ENCODE data around the gene SLC2A13.

The SLC2A13 gene

DNA sequence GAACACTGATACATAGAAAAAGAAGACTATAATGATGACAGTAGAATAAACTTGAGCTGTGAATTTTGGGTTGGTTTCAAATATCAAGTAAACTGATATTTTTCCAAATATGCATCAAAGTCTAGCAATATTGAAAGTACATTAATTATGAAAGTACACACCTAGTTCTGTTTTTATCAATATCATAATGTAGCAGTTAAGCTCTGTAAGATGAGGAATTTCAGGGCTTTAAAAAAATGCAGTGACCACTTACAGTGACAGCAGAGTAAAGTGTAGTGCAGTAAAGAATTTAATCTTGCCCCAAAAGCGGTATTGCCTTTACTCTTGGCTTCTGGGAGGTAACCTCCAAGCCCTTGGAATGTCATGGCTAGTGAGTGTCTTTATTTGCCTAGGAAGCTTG, 383.4 kb downstream of the SLC2A13 start:
- no peaks in the 10 kb centered on the region for H4K20me1 ChIP-seq (ENCODE audit: insufficient read depth, low read length, poor library complexity, severe bottlenecking)
- no peaks in the 10 kb centered on the region for H3K27me3 ChIP-seq (ENCODE audit: insufficient read depth, low read length, poor library complexity, severe bottlenecking)
- no peaks in the 10 kb centered on the region for H3F3A ChIP-seq (ENCODE audit: low read depth)
- no peaks in the 10 kb centered on the region for H3K9me2 ChIP-seq (replicated peaks; ENCODE audit: low read depth, low read length)
- no peak overlapping the region for H2AFZ ChIP-seq (ENCODE audit: low read length)
- H3K36me3 ChIP-seq (ENCODE audit: insufficient read depth, low read length), result no peaks in the 10 kb centered on the region
- H3K9ac ChIP-seq (ENCODE audit: low read depth, low read length, poor library complexity, severe bottlenecking), result no peak overlapping the region
- no peaks in the 10 kb centered on the region for H3K79me2 ChIP-seq (ENCODE audit: insufficient read depth, low read length)
- no peaks in the 10 kb centered on the region for H3K9me3 ChIP-seq (ENCODE audit: insufficient read depth, low read depth, low read length)
- H3K4me2 ChIP-seq (ENCODE audit: low read depth, low read length, poor library complexity, severe bottlenecking), result no peak overlapping the region
- TF ChIP-seq EZH2phosphoT487 (IDR thresholded peaks at IDR 0.05; ENCODE audit: borderline replicate concordance), result no peak
- peaks cover 3% of the 10 kb centered on the region for H3K4me1 ChIP-seq (ENCODE audit: insufficient read depth, low read length, poor library complexity, severe bottlenecking)
- no peak overlapping the region for H3K4me3 ChIP-seq (ENCODE audit: low read length, poor library complexity, severe bottlenecking)

DNA sequence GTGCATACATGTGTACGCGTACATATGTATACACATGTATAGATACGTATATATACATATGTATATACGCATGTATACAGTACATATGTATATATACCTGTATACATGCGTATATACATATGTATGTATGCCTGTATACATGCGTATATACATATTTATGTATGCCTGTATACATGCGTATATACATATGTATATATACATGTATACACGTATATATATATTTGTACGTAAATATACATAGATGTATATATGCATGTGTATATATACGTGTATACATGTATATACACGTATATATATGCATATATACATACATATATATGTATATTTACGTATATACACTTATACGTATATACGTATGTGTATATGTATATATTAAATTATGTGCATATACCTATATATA, 392.3 kb downstream of the SLC2A13 start:
- no peak overlapping the region for H3K9ac ChIP-seq (ENCODE audit: low read depth, low read length, poor library complexity, severe bottlenecking)
- H3K4me3 ChIP-seq (ENCODE audit: low read length, poor library complexity, severe bottlenecking), result no peak overlapping the region
- H2AFZ ChIP-seq (ENCODE audit: low read length), result no peak overlapping the region
- no peaks in the 10 kb centered on the region for H3K79me2 ChIP-seq (ENCODE audit: insufficient read depth, low read length)
- no peaks in the 10 kb centered on the region for H3F3A ChIP-seq (ENCODE audit: low read depth)
- H3K36me3 ChIP-seq (ENCODE audit: insufficient read depth, low read length), result no peaks in the 10 kb centered on the region
- H3K9me2 ChIP-seq (replicated peaks; ENCODE audit: low read depth, low read length), result no peaks in the 10 kb centered on the region
- no peaks in the 10 kb centered on the region for H3K9me3 ChIP-seq (ENCODE audit: insufficient read depth, low read depth, low read length)
- H4K20me1 ChIP-seq (ENCODE audit: insufficient read depth, low read length, poor library complexity, severe bottlenecking), result no peaks in the 10 kb centered on the region
- no peaks in the 10 kb centered on the region for H3K27me3 ChIP-seq (ENCODE audit: insufficient read depth, low read length, poor library complexity, severe bottlenecking)
- no peak overlapping the region for H3K4me2 ChIP-seq (ENCODE audit: low read depth, low read length, poor library complexity, severe bottlenecking)
- no peaks in the 10 kb centered on the region for H3K4me1 ChIP-seq (ENCODE audit: insufficient read depth, low read length, poor library complexity, severe bottlenecking)
- TF ChIP-seq, protein P1, sequence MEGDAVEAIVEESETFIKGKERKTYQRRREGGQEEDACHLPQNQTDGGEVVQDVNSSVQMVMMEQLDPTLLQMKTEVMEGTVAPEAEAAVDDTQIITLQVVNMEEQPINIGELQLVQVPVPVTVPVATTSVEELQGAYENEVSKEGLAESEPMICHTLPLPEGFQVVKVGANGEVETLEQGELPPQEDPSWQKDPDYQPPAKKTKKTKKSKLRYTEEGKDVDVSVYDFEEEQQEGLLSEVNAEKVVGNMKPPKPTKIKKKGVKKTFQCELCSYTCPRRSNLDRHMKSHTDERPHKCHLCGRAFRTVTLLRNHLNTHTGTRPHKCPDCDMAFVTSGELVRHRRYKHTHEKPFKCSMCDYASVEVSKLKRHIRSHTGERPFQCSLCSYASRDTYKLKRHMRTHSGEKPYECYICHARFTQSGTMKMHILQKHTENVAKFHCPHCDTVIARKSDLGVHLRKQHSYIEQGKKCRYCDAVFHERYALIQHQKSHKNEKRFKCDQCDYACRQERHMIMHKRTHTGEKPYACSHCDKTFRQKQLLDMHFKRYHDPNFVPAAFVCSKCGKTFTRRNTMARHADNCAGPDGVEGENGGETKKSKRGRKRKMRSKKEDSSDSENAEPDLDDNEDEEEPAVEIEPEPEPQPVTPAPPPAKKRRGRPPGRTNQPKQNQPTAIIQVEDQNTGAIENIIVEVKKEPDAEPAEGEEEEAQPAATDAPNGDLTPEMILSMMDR (conservative IDR thresholded peaks at IDR 0.05; ENCODE audit: low read length), result no peak
- TF ChIP-seq EZH2phosphoT487 (IDR thresholded peaks at IDR 0.05; ENCODE audit: borderline replicate concordance), result no peak

DNA sequence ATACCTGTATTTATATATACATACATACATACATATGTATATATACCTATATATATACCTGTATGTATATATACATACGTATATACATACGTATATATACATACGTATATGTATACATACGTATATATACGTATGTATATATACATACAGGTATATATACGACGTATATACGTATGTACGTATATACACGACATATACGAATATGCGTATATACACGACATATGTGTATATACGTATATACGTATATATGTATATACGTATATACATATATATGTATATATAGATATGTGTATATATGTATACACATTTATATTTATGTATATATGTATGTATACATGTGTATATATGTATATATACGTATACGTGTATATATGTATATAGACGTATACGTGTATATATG, 393.5 kb downstream of the SLC2A13 start:
- H3K9ac ChIP-seq (ENCODE audit: low read depth, low read length, poor library complexity, severe bottlenecking), result no peak overlapping the region

More for the DNA sequence above, 393.5 kb downstream of the SLC2A13 start:
- H3K9me3 ChIP-seq (ENCODE audit: insufficient read depth, low read depth, low read length), result no peaks in the 10 kb centered on the region
- H3K36me3 ChIP-seq (ENCODE audit: insufficient read depth, low read length), result no peaks in the 10 kb centered on the region
- H3K9me2 ChIP-seq (replicated peaks; ENCODE audit: low read depth, low read length), result no peaks in the 10 kb centered on the region
- H2AFZ ChIP-seq (ENCODE audit: low read length), result no peak overlapping the region
- H3K4me2 ChIP-seq (ENCODE audit: low read depth, low read length, poor library complexity, severe bottlenecking), result no peak overlapping the region
- no peaks in the 10 kb centered on the region for H4K20me1 ChIP-seq (ENCODE audit: insufficient read depth, low read length, poor library complexity, severe bottlenecking)
- no peaks in the 10 kb centered on the region for H3K79me2 ChIP-seq (ENCODE audit: insufficient read depth, low read length)
- H3K4me1 ChIP-seq (ENCODE audit: insufficient read depth, low read length, poor library complexity, severe bottlenecking), result no peaks in the 10 kb centered on the region
- no peaks in the 10 kb centered on the region for H3K27me3 ChIP-seq (ENCODE audit: insufficient read depth, low read length, poor library complexity, severe bottlenecking)
- H3K4me3 ChIP-seq (ENCODE audit: low read length, poor library complexity, severe bottlenecking), result no peak overlapping the region
- H3F3A ChIP-seq (ENCODE audit: low read depth), result no peaks in the 10 kb centered on the region
- TF ChIP-seq, protein P1 (conservative IDR thresholded peaks at IDR 0.05; ENCODE audit: low read length), result no peak
- no peak for TF ChIP-seq EZH2phosphoT487 (IDR thresholded peaks at IDR 0.05; ENCODE audit: borderline replicate concordance)
